Natural killer cell (primary cell): ENCODE results near the gene POMGNT1. TPM values are rescaled to one million over a fixed set of nuclear protein-coding genes. Genes with fewer than 3 reads are reported as not detected.

ENCODE experiments used
- ATAC-seq, 3 donors: fragments of 150-1000 bp in 2 of 3; fragments of 200-7000 bp in 1 of 3; cut with Tn5 transposase; 1 replicate in 1 of 3; 2 replicates in 2 of 3; pipeline ENCODE4 v1.10.0; 2021; ENCODE audit warnings: mild to moderate bottlenecking in 2 of 3, moderate library complexity in 2 of 3
- DNase-seq, 2 donors: peaks; one replicate each; pipeline versions ENCODE4 v3.0.0 to v3.0.0-alpha.2; 2013 to 2021; ENCODE audit warnings: mixed read lengths in 1 of 2
- H3K27ac ChIP-seq: one replicate; pipeline ENCODE4 v1.5.1; 2013; ENCODE audit warnings: mild to moderate bottlenecking, low read length
- H3K27me3 ChIP-seq: one replicate; pipeline ENCODE4 v1.6.1; 2013; ENCODE audit warnings: low read length; ENCODE audit not compliant: control insufficient read depth, insufficient read depth
- H3K36me3 ChIP-seq: one replicate; pipeline ENCODE4 v1.6.1; 2013; ENCODE audit warnings: low read length; ENCODE audit not compliant: control insufficient read depth, insufficient read depth
- H3K4me1 ChIP-seq: one replicate; pipeline ENCODE4 v1.6.1; 2013; ENCODE audit warnings: low read length; ENCODE audit not compliant: control insufficient read depth, insufficient read depth
- H3K4me3 ChIP-seq: one replicate; pipeline ENCODE4 v1.5.1; 2013; ENCODE audit warnings: low read length
- H3K9me3 ChIP-seq: one replicate; pipeline ENCODE4 v1.6.1; 2013; ENCODE audit warnings: low read length; ENCODE audit not compliant: control insufficient read depth, insufficient read depth
- H3K27ac Mint-ChIP-seq, 2 donors: one replicate each; pipeline ENCODE4 v1.8.0; 2022; ENCODE audit warnings: mild to moderate bottlenecking in 2 of 2, mixed read lengths in 2 of 2, moderate library complexity in 1 of 2
- H3K27me3 Mint-ChIP-seq, 2 donors: one replicate each; pipeline ENCODE4 v1.8.0; 2022; ENCODE audit warnings: low read depth in 2 of 2, mixed read lengths in 2 of 2
- H3K36me3 Mint-ChIP-seq: one replicate; pipeline ENCODE4 v1.8.0; 2022; ENCODE audit warnings: mixed read lengths
- H3K4me1 Mint-ChIP-seq, 2 donors: one replicate each; pipeline ENCODE4 v1.8.0; 2022; ENCODE audit warnings: mixed read lengths in 2 of 2
- H3K4me3 Mint-ChIP-seq: one replicate; pipeline ENCODE4 v1.8.0; 2022; ENCODE audit warnings: mild to moderate bottlenecking, moderate library complexity, mixed read lengths
- H3K9me3 Mint-ChIP-seq, 2 donors: one replicate each; pipeline ENCODE4 v1.8.0; 2022; ENCODE audit warnings: mixed read lengths in 2 of 2
- WGBS: methylation state at CpG from one replicate; pipeline ENCODE4 v1.1.7; 2013; ENCODE audit warnings: missing lambda C conversion rate; ENCODE audit not compliant: insufficient coverage; 5-methylcytosine and 5-hydroxymethylcytosine counted together
- intact Hi-C: fragments of 100-400 bp; cut with micrococcal nuclease; formaldehyde crosslinking; loops from one replicate; pipeline ENCODE4 v1.14.2; 2022
- total RNA-seq, 4 donors: library from RNA; stranded (reverse); fragments of 120-200 nt in 1 of 4; gene quantifications; one replicate each; pipeline versions ENCODE4 v1.2.3 to v1.2.4, GENCODE V29; 2013 to 2022
- TF ChIP-seq, protein P1 (sequence below): fragments of 200-600 bp; IDR thresholded peaks from one replicate; pipeline ENCODE4 v1.8.0; 2022; ENCODE audit warnings: antibody characterized with exemption

Gene POMGNT1
- total RNA-seq, 3 donors from 2014 or later (not counting 1 experiment from before 2014, with no cell fraction given) = 35.8 to 51.3 (median 47.0) TPM

DNA sequence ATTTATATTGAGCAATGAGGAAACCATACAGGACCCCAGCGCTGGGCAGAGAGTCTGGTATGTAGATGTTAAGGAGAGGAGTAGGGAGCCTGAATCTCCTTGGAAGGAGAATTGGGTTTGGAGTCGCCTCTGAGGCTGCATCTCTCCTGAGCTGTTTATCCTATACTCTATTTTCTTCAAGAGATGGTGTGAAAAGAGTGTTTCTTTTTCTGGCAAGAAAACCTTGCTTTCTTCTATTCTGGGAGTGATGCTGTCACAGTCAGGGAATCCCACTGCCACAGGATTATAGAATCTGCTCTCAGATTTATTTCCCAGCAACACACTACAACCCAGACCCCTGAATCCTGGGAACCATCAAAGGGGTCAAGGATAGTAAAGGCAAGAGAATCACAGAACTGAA lies 8.2 kb upstream of the POMGNT1 start:
- no peak for ATAC-seq
- H3K27ac Mint-ChIP-seq = no peak overlapping the region
- intact Hi-C loops = no loop called here

DNA sequence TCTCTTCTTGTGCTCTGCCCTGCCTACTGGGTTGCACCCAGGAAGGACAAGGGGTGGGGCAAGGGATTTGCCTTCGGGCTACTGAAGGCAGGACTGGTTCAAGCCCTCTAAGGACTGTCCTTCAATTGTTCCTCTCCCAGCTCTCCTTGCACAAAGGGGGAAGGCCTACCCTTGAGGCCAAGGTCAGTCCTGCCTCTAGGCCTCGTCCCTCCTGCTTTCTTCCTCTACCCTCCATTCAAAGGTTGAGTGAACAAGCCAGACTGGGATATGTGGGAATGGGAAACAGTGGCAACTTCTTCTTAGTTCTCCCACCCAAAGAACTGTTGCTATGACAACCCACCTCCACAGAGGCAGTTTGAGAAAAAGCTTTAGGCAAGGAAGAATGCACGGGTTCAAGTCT lies 7.6 kb upstream of the POMGNT1 start:
- Histone ChIP-seq H3K27me3 (no peaks in the 10 kb centered on the region), H3K4me1 (peaks cover 11% of the 10 kb centered on the region), H3K27ac (no peak overlapping the region), H3K4me3 (no peak overlapping the region), H3K9me3 (no peaks in the 10 kb centered on the region), H3K36me3 (no peaks in the 10 kb centered on the region)
- no peak for DNase-seq
- Mint-ChIP-seq H3K27me3 (peaks cover 6 to 7% of the 10 kb centered on the region in 2 donors), H3K36me3 (no peaks in the 10 kb centered on the region), H3K4me1 (peaks cover 7 to 17% of the 10 kb centered on the region in 2 donors), H3K4me3 (no peak overlapping the region), H3K27ac (no peak overlapping the region), H3K9me3 (no peaks in the 10 kb centered on the region)
- intact Hi-C loops = no loop called here
- WGBS = 88% methylated on average over 2 of the region's 3 CpGs
- ATAC-seq = no peak
- TF ChIP-seq, protein P1, sequence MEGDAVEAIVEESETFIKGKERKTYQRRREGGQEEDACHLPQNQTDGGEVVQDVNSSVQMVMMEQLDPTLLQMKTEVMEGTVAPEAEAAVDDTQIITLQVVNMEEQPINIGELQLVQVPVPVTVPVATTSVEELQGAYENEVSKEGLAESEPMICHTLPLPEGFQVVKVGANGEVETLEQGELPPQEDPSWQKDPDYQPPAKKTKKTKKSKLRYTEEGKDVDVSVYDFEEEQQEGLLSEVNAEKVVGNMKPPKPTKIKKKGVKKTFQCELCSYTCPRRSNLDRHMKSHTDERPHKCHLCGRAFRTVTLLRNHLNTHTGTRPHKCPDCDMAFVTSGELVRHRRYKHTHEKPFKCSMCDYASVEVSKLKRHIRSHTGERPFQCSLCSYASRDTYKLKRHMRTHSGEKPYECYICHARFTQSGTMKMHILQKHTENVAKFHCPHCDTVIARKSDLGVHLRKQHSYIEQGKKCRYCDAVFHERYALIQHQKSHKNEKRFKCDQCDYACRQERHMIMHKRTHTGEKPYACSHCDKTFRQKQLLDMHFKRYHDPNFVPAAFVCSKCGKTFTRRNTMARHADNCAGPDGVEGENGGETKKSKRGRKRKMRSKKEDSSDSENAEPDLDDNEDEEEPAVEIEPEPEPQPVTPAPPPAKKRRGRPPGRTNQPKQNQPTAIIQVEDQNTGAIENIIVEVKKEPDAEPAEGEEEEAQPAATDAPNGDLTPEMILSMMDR = no peak

More for the DNA sequence above, 8.2 kb upstream of the POMGNT1 start:
- H3K27me3 Mint-ChIP-seq = peaks cover 6 to 7% of the 10 kb centered on the region in 2 donors
- DNase-seq = no peak
- peaks cover 7 to 17% of the 10 kb centered on the region in 2 donors for H3K4me1 Mint-ChIP-seq
- H3K4me3 Mint-ChIP-seq = no peak overlapping the region
- TF ChIP-seq, protein P1 = no peak
- Histone ChIP-seq H3K27ac (no peak overlapping the region), H3K4me1 (peaks cover 11% of the 10 kb centered on the region), H3K36me3 (no peaks in the 10 kb centered on the region), H3K4me3 (no peak overlapping the region), H3K27me3 (no peaks in the 10 kb centered on the region), H3K9me3 (no peaks in the 10 kb centered on the region)
- no peaks in the 10 kb centered on the region for H3K36me3 Mint-ChIP-seq
- no peaks in the 10 kb centered on the region for H3K9me3 Mint-ChIP-seq
- 100% methylated on average over 1 of the region's 2 CpGs for WGBS

DNA sequence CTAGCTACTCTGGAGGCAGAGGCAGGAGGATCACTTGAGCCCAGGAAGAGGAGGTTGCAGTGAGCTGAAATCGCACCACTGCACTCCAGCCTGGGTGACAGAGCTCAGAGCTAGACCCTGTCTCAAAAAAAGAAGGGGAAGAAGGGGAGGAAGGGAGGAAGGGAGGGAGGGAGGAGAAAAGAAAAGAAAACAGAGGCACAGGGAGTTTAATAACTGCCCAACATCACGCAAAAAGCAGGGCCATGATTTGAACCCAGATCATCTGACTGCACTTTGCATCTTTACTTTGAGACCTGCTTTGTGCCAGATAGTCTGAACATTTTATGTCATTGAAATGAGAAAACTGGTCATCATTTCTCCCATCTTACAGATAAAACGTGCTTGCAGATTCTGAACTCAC lies 6.9 kb upstream of the POMGNT1 start:
- H3K27me3 ChIP-seq = no peaks in the 10 kb centered on the region
- peaks cover 11% of the 10 kb centered on the region for H3K4me1 ChIP-seq
- no peaks in the 10 kb centered on the region for H3K9me3 ChIP-seq
- H3K27ac ChIP-seq = no peak overlapping the region
- H3K4me3 Mint-ChIP-seq = no peak overlapping the region
- H3K36me3 Mint-ChIP-seq = no peaks in the 10 kb centered on the region
- H3K4me1 Mint-ChIP-seq = peaks cover 7 to 17% of the 10 kb centered on the region in 2 donors
- no peaks in the 10 kb centered on the region for H3K36me3 ChIP-seq
- DNase-seq = no peak
- H3K9me3 Mint-ChIP-seq = no peaks in the 10 kb centered on the region
- H3K27me3 Mint-ChIP-seq = peaks cover 6 to 7% of the 10 kb centered on the region in 2 donors
- TF ChIP-seq, protein P1 = no peak
- ATAC-seq = no peak
- no peak overlapping the region for H3K4me3 ChIP-seq
- intact Hi-C loops = no loop called here
- no peak overlapping the region for H3K27ac Mint-ChIP-seq
- WGBS = 93% methylated on average over 3 of the region's 3 CpGs

DNA sequence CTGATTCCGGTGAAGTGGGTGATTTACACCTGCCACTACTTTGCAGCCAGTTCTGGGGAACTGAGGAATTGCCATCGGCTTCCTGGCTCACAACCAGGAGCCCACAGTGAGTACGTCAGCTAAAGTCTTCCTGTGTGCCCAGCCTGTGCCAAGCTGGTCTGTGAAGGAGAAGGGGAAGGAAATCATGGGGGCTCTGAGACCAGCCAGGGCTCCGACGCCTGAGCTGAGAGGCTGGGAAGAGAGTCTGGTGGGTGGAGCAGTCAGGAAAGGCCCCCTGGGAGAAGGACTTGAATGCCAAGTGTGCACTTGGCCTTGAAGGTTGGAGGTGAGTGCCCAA lies 6.1 kb upstream of the POMGNT1 start:
- no peak overlapping the region for H3K27ac ChIP-seq
- H3K9me3 ChIP-seq = no peaks in the 10 kb centered on the region
- Mint-ChIP-seq H3K36me3 (no peaks in the 10 kb centered on the region), H3K4me1 (peaks cover 7 to 17% of the 10 kb centered on the region in 2 donors), H3K4me3 (peak overlapping the region; percentile 57), H3K9me3 (no peaks in the 10 kb centered on the region), H3K27me3 (peaks cover 6 to 7% of the 10 kb centered on the region in 2 donors), H3K27ac (no peak overlapping the region)
- 68% methylated on average over 5 of the region's 5 CpGs for WGBS
- H3K4me3 ChIP-seq = no peak overlapping the region
- no peaks in the 10 kb centered on the region for H3K36me3 ChIP-seq
- TF ChIP-seq, protein P1 = no peak
- H3K4me1 ChIP-seq = peaks cover 11% of the 10 kb centered on the region
- DNase-seq = no peak
- no peaks in the 10 kb centered on the region for H3K27me3 ChIP-seq
- intact Hi-C loops = no loop called here
- ATAC-seq = no peak
